ENCODE measurements around the gene EPHA4. TPM values are rescaled to one million over a fixed set of nuclear protein-coding genes. Genes with fewer than 3 reads are reported as not detected.

EPHA4 gene
- total RNA-seq, 1 experiment from 2014 or later: 18.0 TPM

DNA sequence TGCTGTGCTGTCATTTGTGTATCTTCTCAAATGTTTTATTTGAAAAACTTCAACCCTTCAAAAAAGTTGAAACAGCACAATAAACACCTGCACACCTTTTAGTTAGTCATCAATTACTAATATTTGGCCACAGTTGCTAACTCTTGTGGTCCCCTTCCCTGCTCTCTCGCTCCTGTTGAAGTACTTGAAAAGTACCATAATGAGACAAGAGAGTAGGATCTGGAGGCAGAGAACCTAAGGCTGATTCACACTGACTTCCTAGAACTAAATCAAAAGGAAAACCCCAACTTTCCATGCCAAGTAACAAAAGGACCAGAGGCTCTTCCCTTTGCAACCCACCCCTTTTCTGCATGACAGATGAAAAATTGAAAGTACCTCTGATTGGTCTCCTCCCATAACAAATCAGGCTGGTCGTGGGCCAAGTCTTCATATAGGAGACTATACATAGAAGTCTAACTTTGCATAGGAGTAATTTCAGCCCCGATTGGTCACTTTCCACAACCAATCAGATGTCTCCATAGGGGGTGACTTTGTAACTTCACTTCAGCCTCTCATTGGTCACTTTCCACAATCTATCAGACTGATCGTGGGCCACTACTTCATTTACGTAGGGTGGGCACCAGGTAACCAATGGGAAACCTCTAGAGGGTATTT, 179.7 kb downstream of the EPHA4 start:
- no peak for DNase-seq (ENCODE audit: low read depth)

DNA sequence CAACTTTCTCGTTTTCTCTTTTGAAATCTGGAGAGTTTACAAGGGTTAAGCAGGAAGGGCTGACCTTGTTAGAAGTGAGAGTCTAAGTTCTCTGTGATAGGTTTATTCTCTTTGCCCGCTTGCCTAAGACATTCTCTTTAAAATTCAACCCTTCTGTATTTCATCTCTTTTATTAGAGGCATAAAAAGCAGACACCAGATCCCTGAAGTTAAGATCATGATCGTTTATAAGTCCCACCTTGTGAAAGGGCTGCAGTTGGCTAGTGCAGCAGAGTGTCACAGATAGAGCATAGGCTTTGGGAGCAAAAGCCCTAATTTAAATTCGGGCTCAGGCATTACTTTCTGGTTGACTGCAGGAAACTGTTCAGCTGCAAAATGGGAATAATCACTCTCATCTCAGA, 181.2 kb downstream of the EPHA4 start:
- no peak for DNase-seq (ENCODE audit: low read depth)

DNA sequence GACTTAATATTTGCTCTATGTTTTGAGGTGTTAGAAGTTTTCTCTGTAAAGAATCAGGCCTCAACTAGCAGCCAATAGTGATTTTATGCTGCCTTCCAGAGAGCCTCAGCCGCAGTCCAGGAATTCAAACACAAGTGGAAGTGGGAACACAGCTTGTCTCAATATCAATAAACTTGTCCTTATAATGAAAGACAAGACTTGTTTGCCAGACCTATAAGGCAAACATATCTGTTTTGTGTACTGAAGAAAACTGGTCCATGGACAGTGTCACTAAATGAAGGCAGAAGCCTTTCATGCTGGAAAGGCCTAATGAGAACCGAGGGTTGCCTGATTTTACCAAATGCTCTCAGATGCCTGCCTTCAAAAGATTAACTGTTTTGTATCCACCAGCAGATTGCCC, 182.2 kb downstream of the EPHA4 start:
- DNase-seq (ENCODE audit: low read depth): no peak

DNA sequence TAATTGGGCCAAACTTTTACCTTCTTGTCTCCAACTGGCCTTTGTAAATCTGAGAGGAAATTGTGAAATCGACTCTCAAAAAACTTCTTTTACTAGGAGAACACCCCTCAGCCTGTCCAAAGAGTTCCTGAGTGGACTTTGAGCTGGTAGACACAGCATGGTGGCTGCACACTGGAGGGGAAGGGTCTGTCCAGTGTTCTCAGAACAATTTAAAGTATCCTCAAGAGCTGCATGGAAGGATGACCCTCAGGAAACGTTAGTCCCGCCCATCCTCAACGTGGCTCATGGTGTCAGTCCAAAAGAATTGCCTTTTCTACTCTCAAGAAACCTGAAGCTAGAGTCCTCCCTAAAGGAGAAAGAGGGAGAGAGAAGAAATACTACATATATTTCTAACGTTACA, 182.7 kb downstream of the EPHA4 start:
- DNase-seq (ENCODE audit: low read depth): no peak

DNA sequence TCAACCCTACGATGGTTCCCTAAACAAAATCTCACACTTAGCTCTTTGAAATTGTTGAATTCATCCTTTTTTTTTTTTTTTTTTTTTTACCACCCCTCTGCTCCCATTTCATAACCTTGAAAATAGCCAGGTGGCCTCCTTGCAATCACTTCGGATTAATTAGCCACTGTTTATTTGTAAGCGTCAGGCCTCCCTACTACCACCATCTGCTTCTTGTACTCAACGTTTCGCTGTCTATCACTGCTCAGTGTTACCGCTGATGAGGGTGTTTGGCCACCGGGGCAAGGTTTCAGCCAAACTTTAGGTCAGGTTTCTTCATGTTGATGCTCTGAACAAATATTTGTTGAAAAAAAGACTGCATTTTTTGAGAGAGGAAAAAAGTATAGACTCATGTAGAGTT, 183.2 kb downstream of the EPHA4 start:
- DNase-seq (ENCODE audit: low read depth): no peak

DNA sequence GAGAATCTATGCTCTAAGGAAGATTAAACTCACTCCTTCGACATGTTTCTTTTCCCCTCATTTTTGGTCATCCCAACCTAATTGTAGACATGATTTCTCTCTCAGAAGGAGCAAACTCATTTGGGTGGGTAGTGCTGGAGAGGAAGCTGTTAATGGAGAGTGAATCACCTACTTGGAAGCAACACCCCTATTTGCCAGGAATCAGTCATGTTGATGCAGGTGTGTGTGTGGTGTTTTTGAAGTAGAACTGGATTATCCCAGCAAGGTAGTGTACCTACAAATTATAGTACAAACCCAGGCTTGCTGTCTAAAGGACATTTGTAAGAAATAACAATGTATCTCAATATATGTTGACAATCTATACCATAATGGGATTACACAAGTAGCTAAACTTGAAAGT, 186.4 kb downstream of the EPHA4 start:
- no peak for DNase-seq (ENCODE audit: low read depth)

DNA sequence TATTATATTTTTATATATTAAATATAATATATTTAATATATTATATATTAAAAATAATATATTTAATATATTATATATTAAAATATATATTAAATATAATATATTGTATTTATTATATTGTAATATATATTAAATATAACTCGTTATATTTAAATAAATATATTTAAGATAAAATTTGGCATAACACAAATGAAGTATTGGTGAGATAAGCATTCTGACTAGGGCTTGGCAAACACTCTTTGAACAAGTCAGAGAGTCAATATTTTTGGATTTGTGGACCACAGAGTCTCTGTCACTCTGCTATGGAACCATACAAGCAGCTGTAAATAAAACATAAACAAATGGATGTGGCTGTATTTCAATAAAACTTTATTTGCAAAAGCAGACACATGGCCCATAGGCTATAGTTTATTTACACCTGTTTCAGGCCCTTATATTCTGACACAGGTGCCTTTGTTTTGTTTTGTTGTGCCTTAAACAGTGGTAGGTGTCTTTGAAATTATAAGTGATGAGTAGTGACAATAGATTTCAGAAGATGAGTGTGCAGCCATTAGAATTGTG, 190.1 kb downstream of the EPHA4 start:
- no peak for DNase-seq (ENCODE audit: low read depth)

DNA sequence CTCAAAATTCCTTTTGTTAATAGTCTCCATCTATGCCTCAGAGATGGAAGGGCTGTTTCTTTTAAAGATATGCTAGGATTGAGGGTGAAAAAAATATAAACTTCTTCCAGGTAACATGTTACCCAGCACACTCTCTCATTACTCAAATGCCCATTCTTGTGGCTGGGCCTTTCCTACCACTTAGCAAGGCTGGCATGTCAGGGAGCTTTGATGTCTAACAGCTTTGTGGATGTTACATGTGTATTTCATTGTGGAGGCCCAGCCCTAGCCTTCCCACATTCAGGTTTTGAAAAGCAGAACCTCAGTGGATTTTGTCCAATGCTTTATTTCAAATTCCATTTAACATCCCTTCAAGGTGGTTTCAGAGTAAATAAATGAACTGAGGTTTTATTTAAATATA, 191.4 kb downstream of the EPHA4 start:
- no peak for DNase-seq (ENCODE audit: low read depth)

DNA sequence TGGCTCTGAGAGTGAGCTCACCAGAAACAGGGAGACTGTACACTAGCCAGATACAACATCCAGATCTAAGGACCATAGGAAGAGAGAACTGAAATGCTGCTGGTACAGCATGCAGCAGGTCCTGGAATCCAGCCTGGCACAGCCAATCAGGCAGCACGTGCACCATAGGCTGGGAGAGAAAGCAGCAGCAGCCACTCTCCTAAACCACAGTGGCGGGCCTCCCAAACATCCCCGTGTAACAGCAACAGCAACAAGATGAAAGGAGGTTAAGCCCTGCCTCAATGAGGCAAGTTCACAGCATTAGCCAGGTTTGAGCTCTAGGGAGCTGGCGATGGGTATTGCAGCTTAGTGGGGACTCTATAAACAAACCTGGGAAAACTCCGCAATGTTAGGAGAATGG, 192.0 kb downstream of the EPHA4 start:
- no peak for DNase-seq (ENCODE audit: low read depth)

DNA sequence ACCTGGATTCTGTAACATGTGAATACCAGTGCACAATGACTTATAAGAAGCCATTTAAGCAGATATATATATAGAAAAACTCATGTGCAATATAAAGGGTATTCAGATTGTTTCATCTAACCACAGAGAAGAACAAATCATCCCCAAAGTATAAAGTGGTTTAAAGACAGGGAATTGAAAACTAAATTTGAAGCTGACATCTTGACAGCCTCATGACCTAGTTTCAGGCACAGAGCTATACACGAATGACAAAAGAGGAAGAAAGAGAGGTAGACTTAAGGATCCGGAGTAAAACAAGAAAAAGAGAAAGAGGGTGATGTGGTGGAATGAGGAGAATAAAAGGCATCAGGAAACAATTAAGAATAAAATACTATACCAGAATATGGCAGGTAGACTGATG, 194.5 kb downstream of the EPHA4 start:
- DNase-seq (ENCODE audit: low read depth): no peak

DNA sequence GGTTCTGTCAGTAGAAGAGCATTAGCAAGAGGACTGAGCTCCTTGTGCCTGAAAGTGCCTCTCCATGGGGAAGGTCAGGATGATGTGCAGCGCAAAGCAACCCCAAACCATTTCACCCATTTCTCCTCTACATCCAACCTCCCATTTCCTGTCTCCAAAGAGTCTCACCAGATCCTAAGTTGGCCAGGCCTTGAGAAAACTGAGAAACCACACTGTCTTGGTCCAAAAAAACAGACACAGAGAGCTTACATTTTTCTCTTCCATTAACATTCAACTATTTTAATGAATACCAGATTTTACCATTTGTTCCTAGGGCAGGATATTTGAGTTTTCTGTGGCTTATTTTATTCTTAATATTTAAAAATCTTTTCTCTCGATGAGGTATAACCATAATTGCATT, 195.0 kb downstream of the EPHA4 start:
- no peak for DNase-seq (ENCODE audit: low read depth)

DNA sequence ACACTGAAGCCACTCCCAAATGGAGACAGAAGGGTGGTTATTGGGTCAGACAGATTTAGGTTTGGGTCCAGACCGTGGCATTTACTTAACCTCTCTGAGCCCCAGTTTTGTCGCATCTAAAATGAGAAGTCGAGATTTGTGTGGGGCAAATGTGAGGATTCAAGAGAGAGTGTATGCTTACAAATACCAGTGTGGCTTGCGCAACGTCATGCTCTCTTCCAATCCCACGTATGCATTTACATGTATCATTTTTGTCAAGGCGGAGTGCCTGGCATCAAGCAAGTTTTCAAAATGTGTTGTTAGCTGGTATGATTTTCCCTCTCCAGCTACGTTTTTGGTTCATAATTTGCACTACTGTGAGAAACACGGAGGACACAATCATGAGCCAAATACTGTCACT, 197.9 kb downstream of the EPHA4 start:
- no peak for DNase-seq (ENCODE audit: low read depth)

DNA sequence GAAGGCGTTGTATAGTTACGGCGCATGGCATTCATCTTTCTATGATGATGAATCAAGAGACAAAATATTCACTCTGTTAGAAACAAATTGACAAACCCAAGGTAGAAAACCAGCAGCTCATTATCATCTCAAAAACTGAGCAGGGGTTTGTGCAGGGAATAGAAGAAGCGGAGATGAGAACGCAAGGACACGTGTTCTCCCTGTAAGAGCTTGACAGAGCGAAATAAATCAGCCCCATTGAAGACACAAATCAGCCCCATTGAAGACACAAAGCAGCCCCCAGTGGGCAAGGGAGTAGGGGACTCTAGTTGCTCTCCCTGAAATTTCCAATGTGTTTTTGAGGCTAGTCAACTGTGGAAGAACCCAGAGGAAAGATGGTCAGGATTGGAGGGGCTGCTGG, 199.2 kb downstream of the EPHA4 start:
- no peak for DNase-seq (ENCODE audit: low read depth)

DNA sequence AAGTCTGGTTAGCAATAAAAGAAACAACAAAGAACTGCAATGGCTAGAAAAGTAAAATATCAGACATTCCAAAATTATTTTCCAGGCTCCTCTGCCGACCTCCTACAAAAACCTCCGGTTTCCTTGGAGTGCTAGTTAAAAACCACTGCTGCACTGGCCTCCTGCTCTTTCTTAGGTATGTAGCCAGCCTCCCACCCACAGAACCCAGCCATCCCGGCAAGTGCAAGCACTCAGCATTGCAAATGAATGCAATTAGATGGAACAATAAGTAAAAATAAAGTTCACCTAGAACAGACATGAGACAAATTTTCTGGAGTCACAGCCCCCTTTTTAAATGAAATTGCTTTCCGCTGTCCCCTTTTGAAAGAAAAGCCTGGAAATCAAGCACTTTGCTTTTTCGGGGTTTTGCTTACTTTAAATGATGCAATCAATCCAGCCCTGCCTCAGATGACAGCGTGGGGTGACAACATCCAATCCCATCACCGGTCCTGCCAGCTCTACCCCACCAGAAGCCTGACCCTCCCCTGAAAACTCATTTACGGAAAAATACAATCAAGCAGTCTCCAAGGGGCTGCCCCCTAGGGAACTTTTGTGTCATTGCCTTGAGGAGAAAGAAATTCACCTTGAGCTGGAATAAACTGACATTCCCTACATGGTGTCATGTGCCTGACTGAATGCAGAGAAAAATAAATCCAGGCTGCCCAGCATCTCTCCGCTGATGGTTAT, 199.8 kb downstream of the EPHA4 start:
- no peak for DNase-seq (ENCODE audit: low read depth)

DNA sequence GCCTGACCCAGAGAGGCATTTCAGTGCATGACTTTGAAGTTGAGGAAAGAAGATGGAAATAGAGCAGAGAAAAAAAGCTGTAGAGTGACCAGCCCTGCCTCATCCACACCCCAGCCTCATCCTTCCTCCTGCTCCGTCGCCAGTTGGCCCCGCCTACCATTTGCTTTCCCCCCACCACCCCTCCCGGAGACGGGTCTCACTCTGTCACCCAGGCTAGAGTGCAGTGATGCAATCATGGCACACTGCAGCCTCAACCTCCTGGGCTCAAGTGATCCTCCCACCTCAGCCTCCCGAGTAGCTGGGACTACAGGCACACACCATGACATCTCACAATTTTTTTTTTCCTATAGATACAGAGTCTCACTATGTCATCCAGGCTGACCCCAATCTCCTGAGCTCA, 200.8 kb downstream of the EPHA4 start:
- no peak for DNase-seq (ENCODE audit: low read depth)

DNA sequence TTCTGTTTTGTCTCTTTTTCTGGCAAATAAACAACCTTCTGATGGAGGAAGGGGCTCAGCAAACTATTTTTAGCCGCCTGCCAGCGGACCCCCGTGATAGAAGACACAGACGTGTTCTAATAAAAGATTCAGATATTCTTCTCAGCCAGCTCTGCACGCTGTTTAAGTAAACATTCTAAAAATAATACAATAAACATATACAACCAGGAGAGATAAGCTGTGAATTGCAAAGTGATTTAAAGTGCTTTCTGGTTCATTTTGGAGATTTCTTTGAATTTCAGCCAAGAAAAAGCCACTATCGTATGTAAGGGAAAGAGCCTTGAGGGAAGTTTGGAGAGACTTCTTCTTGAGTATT, 201.3 kb downstream of the EPHA4 start:
- no peak for DNase-seq (ENCODE audit: low read depth)

DNA sequence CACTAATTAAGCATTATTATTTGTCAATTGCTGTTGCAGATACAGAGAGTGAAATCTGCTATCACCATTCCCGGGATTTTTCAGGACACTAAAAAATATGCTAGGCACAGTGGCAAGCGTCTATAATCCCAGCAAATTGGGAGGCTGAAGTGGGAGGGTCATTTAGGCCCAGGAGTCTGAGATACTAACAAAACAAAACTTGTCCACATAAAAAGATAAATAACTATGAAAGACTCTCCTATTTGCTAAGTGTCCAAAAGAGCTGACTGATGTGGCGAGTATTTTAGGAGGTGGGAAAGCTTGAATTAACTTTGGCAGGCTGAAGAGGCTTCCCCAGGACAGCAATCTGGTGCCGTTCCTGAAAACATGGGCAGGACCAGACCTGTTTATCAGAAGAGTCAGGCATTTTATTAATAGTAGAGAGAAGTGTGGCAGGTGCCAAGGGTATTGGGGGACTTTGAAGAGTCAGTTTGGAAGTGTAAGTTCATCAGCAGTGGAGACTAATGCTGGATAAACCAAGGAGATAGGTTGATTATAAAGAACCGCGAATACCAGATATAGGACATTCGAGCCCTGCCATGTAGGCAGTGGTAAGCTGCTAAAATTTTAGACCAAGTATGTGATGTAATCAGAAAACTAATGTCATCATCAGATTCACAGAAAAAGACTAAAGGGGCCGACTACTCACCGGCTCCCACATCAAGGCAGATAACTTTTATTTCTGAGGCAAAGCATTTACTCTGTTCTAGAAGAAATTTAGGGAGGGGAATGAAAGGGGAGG, 201.8 kb downstream of the EPHA4 start:
- no peak for DNase-seq (ENCODE audit: low read depth)
